PC-3 (cell line): ENCODE measurements around the gene CRYBB2. TPM values are rescaled to one million over a fixed set of nuclear protein-coding genes. Genes with fewer than 3 reads are reported as not detected.
"Not testable (repeated sequence)": the region's sequence is repeated elsewhere in the genome, so short reads cannot be mapped to it uniquely, and the experiment has no call there.

Experiments
- ATAC-seq: fragments of 200-7000 bp; cut with Tn5 transposase; 2 replicates; pipeline ENCODE4 v1.9.1; 2020; ENCODE audit warnings: mild to moderate bottlenecking, moderate library complexity
- BruUV-seq: library from RNA; stranded (reverse); fragments of 400-500 nt; replicated peaks from 2 replicates; lab custom pipeline; 2021; lab: Mats Ljungman, UMichigan
- CTCF ChIA-PET: fragments of 300-600 bp; sonication (Branson Sonifier 250); formaldehyde crosslinking; loops from one replicate; lab custom pipeline; 2022; ENCODE audit warnings: antibody characterized with exemption; lab: Charles Lee
- POLR2A ChIA-PET: fragments of 300-600 bp; sonication (Branson Sonifier 250); formaldehyde crosslinking; loops from one replicate; lab custom pipeline; 2022; ENCODE audit warnings: antibody characterized with exemption; ENCODE audit not compliant: unreplicated experiment; lab: Charles Lee
- DNase-seq: peaks from one replicate; pipeline ENCODE4 v3.0.0-alpha.2; 2015
- H2AFZ ChIP-seq: fragments of 300-600 bp; sonication (generic); 2 replicates; pipeline ENCODE4 v1.6.0; 2016; ENCODE audit warnings: antibody characterized with exemption, low read length
- H3F3A ChIP-seq: fragments of 300-600 bp; sonication (generic); one replicate; pipeline ENCODE4 v1.6.0; 2017; ENCODE audit warnings: antibody characterized with exemption, low read length, control low read depth, mild to moderate bottlenecking; ENCODE audit not compliant: unreplicated experiment
- H3K27ac ChIP-seq: fragments of 300-600 bp; sonication (generic); 2 replicates; pipeline ENCODE4 v1.5.1; 2016; ENCODE audit warnings: mild to moderate bottlenecking, low read length
- H3K27me3 ChIP-seq: fragments of 300-600 bp; sonication (generic); 2 replicates; pipeline ENCODE4 v1.6.1; 2016; ENCODE audit warnings: low read length, mixed read lengths
- H3K36me3 ChIP-seq: fragments of 300-600 bp; sonication (generic); 2 replicates; pipeline ENCODE4 v1.6.1; 2016; ENCODE audit warnings: low read depth, mixed run types, low read length, mixed read lengths
- H3K4me1 ChIP-seq: fragments of 300-600 bp; sonication (generic); 2 replicates; pipeline ENCODE4 v1.5.1; 2016; ENCODE audit warnings: low read length; ENCODE audit not compliant: insufficient read depth
- H3K4me2 ChIP-seq: fragments of 300-600 bp; sonication (generic); 2 replicates; pipeline ENCODE4 v1.6.0; 2016; ENCODE audit warnings: low read length
- H3K4me3 ChIP-seq: fragments of 300-600 bp; sonication (generic); 2 replicates; pipeline ENCODE4 v1.5.1; 2016; ENCODE audit warnings: mild to moderate bottlenecking, low read length, mixed read lengths
- H3K79me2 ChIP-seq: fragments of 300-600 bp; sonication (generic); 2 replicates; pipeline ENCODE4 v1.6.1; 2017; ENCODE audit warnings: low read length, mixed read lengths
- H3K9ac ChIP-seq: fragments of 300-600 bp; sonication (generic); 2 replicates; pipeline ENCODE4 v1.6.0; 2016; ENCODE audit warnings: mild to moderate bottlenecking, low read length
- H3K9me2 ChIP-seq: fragments of 300-600 bp; sonication (generic); replicated peaks from 2 replicates; pipeline ENCODE4 v1.6.1; 2016; ENCODE audit warnings: mixed run types, low read length, mixed read lengths
- H3K9me3 ChIP-seq: fragments of 300-600 bp; sonication (generic); 2 replicates; pipeline ENCODE4 v1.6.1; 2016; ENCODE audit warnings: low read length, mixed read lengths
- H4K20me1 ChIP-seq: fragments of 300-600 bp; sonication (generic); 2 replicates; pipeline ENCODE4 v1.6.1; 2016; ENCODE audit warnings: low read length, mixed read lengths
- EZH2 ChIP-seq: fragments of 300-600 bp; sonication (generic); IDR thresholded peaks from one replicate; pipeline ENCODE4 v1.6.1; 2017; ENCODE audit warnings: antibody characterized with exemption, mild to moderate bottlenecking, low read length; ENCODE audit not compliant: unreplicated experiment
- EZH2phosphoT487 ChIP-seq: fragments of 300-600 bp; sonication (generic); IDR thresholded peaks from 2 replicates; pipeline ENCODE4 v1.6.1; 2018; ENCODE audit warnings: mild to moderate bottlenecking, antibody characterized with exemption, low read length, borderline replicate concordance
- intact Hi-C: fragments of 100-400 bp; cut with micrococcal nuclease; formaldehyde crosslinking; loops from 2 replicates; pipeline ENCODE4 v1.9.0; 2023
- total RNA-seq: library from RNA; depleted of rRNA; stranded (reverse); fragments of >200 nt; gene quantifications from 2 replicates; pipeline ENCODE4 v1.2.3, GENCODE V29; 2014
- TF ChIP-seq, protein P1 (sequence below): fragments of 300-600 bp; sonication (generic); conservative IDR thresholded peaks from 2 replicates; pipeline ENCODE4 v1.5.1; 2017; ENCODE audit warnings: antibody characterized with exemption, low read depth, mild to moderate bottlenecking, low read length

The CRYBB2 gene
- total RNA-seq, 1 experiment from 2014 or later, result not detected

DNA sequence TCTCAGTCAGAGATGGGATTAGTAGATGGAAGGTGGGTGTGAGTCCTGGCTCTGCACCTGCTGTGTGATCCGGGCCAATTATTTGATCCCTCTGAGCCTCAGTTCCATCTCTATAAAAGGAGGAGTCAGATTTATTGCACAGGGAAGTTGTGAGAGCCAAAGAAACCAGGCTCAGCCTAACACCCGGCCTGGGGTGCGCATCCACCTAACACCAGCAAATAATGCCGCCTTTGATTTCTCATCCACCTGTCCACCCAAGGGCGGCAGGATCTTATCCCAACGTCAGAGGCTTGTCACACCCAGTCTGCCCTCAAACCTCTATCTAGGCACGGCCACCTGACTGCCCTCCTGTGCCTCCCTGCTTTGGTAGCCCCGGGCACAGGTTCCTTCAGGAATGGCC, 2.4 kb downstream of the CRYBB2 start:
- H4K20me1 ChIP-seq, result no peaks in the 10 kb centered on the region
- no peak overlapping the region for H3K4me3 ChIP-seq
- H3K27me3 ChIP-seq, result no peaks in the 10 kb centered on the region
- DNase-seq (no peak), ATAC-seq (no peak)
- no TSS peak for BruUV-seq
- no peaks in the 10 kb centered on the region for H3K9me2 ChIP-seq
- no peaks in the 10 kb centered on the region for H3K79me2 ChIP-seq
- no peak for TF ChIP-seq EZH2phosphoT487
- TF ChIP-seq, protein P1, sequence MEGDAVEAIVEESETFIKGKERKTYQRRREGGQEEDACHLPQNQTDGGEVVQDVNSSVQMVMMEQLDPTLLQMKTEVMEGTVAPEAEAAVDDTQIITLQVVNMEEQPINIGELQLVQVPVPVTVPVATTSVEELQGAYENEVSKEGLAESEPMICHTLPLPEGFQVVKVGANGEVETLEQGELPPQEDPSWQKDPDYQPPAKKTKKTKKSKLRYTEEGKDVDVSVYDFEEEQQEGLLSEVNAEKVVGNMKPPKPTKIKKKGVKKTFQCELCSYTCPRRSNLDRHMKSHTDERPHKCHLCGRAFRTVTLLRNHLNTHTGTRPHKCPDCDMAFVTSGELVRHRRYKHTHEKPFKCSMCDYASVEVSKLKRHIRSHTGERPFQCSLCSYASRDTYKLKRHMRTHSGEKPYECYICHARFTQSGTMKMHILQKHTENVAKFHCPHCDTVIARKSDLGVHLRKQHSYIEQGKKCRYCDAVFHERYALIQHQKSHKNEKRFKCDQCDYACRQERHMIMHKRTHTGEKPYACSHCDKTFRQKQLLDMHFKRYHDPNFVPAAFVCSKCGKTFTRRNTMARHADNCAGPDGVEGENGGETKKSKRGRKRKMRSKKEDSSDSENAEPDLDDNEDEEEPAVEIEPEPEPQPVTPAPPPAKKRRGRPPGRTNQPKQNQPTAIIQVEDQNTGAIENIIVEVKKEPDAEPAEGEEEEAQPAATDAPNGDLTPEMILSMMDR, result no peak
- TF ChIP-seq EZH2, result no peak
- no peaks in the 10 kb centered on the region for H3K9me3 ChIP-seq
- POLR2A ChIA-PET, result no interaction called here
- H3K36me3 ChIP-seq, result no peaks in the 10 kb centered on the region
- H3K9ac ChIP-seq, result no peak overlapping the region
- no peak overlapping the region for H3K27ac ChIP-seq
- H2AFZ ChIP-seq, result no peak overlapping the region
- H3K4me2 ChIP-seq, result no peak overlapping the region
- CTCF ChIA-PET, result no interaction called here
- intact Hi-C loops, result no loop called here
- H3F3A ChIP-seq, result no peaks in the 10 kb centered on the region
- no peaks in the 10 kb centered on the region for H3K4me1 ChIP-seq

DNA sequence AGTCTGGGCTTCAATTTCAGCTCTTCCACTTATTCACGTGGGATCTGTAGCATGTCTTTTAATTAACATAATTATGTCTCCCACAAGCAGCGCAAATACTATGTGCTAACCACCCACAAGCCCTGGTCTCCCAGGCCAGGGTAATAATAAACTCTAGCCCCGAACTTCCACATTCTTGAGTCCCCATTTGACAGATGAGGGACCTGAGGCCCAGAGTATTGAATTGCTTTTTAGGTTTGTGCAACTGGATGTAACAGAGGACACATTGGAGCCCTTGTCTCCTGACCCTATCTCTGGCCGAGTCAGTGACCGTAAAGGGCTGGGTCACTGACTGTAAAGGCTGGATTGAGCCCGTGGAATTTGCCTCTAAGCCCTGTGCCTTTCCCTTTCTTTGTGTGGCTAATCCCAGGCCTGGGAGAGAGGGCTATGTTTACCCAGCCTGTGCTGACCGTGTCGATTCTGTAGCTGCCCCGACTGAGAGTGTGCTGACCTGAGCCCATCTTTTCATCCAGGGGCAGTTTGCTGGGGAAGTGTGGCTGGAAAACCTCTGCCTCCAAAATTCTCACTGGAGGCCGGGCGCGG, 3.9 kb downstream of the CRYBB2 start:
- no peak overlapping the region for H3K4me2 ChIP-seq
- no peak overlapping the region for H3K9ac ChIP-seq
- BruUV-seq, result no TSS peak
- no peaks in the 10 kb centered on the region for H3F3A ChIP-seq
- ChIA-PET CTCF (no interaction called here), POLR2A (no interaction called here)
- H3K4me1 ChIP-seq, result no peaks in the 10 kb centered on the region
- no peaks in the 10 kb centered on the region for H4K20me1 ChIP-seq
- no peaks in the 10 kb centered on the region for H3K9me2 ChIP-seq
- intact Hi-C loops, result no loop called here
- no peak overlapping the region for H3K4me3 ChIP-seq
- no peaks in the 10 kb centered on the region for H3K27me3 ChIP-seq
- H2AFZ ChIP-seq, result no peak overlapping the region
- H3K79me2 ChIP-seq, result no peaks in the 10 kb centered on the region
- H3K36me3 ChIP-seq, result no peaks in the 10 kb centered on the region
- H3K9me3 ChIP-seq, result no peaks in the 10 kb centered on the region
- ATAC-seq, result no peak
- DNase-seq, result no peak
- no peak overlapping the region for H3K27ac ChIP-seq
- TF ChIP-seq EZH2phosphoT487 (no peak), EZH2 (no peak)
- TF ChIP-seq, protein P1, result no peak

DNA sequence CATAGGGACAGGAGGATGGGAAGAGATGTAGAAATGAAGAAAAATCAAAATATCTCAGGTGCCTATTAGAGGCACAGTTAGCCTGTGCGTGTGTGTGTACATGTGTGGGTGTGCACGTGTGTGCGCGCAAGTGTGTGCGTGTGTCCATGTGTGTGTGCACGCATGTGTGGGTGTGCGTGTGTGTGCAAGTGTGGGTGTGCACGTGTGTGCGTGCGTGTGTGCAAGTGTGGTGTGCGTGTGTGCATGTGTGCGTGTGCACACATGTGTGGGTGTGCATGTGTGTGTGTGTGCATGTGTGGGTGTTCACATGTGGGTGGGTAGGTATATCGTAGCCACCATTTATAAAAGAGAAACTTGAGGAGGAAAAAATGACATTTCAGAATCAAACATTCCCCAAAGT, 9.4 kb downstream of the CRYBB2 start:
- intact Hi-C loops, result no loop called here
- DNase-seq (no peak), ATAC-seq (no peak)
- ChIA-PET POLR2A (no interaction called here), CTCF (no interaction called here)
- no peak overlapping the region for H3K9ac ChIP-seq
- no peak overlapping the region for H3K4me2 ChIP-seq
- H3K9me3 ChIP-seq, result no peaks in the 10 kb centered on the region
- no peaks in the 10 kb centered on the region for H3K79me2 ChIP-seq
- no peak overlapping the region for H3K27ac ChIP-seq
- H3F3A ChIP-seq, result no peaks in the 10 kb centered on the region
- no peaks in the 10 kb centered on the region for H3K4me1 ChIP-seq
- H3K9me2 ChIP-seq, result no peaks in the 10 kb centered on the region
- BruUV-seq, result no TSS peak
- TF ChIP-seq EZH2phosphoT487 (no peak), EZH2 (no peak)
- TF ChIP-seq, protein P1, result no peak
- no peaks in the 10 kb centered on the region for H3K27me3 ChIP-seq
- no peak overlapping the region for H2AFZ ChIP-seq
- no peaks in the 10 kb centered on the region for H4K20me1 ChIP-seq
- H3K4me3 ChIP-seq, result no peak overlapping the region
- H3K36me3 ChIP-seq, result no peaks in the 10 kb centered on the region

DNA sequence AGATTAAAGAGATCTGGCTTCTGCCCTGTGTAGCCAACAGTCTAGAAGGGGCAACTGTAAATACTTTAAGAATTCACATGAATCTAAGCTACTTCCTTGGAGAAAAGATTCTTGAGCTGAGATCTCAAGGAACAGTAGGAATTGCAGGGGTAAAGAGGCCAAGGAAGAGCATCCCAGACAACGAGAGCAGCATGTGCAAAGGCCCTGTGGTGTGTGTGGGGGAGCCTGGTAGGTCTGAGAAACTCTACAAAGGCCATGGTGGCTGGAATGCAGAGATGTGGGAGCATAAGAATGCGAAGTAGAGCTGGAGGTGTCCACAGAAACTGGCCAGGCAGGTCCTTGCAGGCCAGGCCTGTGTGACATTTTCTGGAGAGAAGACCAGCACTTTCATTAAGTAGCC, 11.3 kb downstream of the CRYBB2 start:
- H3K4me2 ChIP-seq, CTCF ChIA-PET, ATAC-seq, H3K4me1 ChIP-seq, DNase-seq, H3K9me2 ChIP-seq, BruUV-seq, H3K79me2 ChIP-seq, H3K9ac ChIP-seq, H2AFZ ChIP-seq, POLR2A ChIA-PET, H3K36me3 ChIP-seq, H3K27me3 ChIP-seq, H4K20me1 ChIP-seq, H3F3A ChIP-seq, H3K9me3 ChIP-seq, H3K4me3 ChIP-seq, H3K27ac ChIP-seq: not testable (repeated sequence)
- intact Hi-C loops, result loop anchor here (10.0 kb wide), 1 partner anchor 544 kb away; no protein-coding TSS in a partner anchor
